ES-I3 (cell line): ENCODE data around the gene TSSC4.

Experiments
- H3K36me3 ChIP-seq: 2 replicates; pipeline ENCODE4 v1.6.1; 2013; ENCODE audit warnings: mild to moderate bottlenecking, low read length, control low read depth, moderate library complexity; ENCODE audit not compliant: insufficient read depth
- H3K4me1 ChIP-seq: 2 replicates; pipeline ENCODE4 v1.6.1; 2013; ENCODE audit warnings: mild to moderate bottlenecking, control low read depth, low read length; ENCODE audit not compliant: insufficient read depth
- H3K9ac ChIP-seq: 2 replicates; pipeline ENCODE4 v1.6.1; 2013; ENCODE audit warnings: low read depth, mild to moderate bottlenecking, low read length, moderate library complexity
- H3K9me3 ChIP-seq: 2 replicates; pipeline ENCODE4 v1.6.1; 2013; ENCODE audit warnings: mild to moderate bottlenecking, low read length, moderate library complexity; ENCODE audit not compliant: control insufficient read depth, insufficient read depth

Gene TSSC4

DNA sequence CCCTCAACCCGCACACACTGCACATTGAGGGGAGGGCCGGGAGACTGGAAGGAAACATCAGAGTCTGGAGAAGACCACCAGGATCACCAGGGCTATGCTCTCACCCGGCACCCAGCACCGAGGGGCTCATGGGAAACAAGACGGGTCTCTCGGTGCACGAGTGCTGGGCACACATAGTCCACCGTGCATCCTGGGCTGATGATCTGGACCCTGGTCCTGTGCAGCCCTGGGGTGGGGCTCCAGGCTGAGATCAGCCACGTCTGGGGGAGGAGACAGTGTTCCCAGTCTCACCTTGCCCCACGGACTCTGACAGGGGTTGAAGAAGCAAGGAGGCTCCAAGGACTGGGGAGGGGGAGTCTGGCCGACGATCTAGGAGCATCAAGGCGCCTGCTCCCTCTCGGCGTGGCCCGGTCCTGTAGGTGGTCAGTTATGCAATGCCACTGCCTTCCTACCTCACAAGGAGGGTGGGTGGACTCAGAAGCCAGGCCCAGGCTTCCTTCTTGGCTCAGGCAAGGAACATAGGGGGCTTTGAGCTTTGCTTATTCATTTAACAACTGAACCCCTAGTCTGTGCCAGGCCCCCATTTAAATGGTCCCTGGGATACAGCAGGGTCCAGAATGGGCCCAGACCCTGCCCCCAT, 34.9 kb upstream of the TSSC4 start:
- no peak overlapping the region for H3K9ac ChIP-seq
- H3K4me1 ChIP-seq, result no peaks in the 10 kb centered on the region
- no peaks in the 10 kb centered on the region for H3K9me3 ChIP-seq
- H3K36me3 ChIP-seq, result no peaks in the 10 kb centered on the region

DNA sequence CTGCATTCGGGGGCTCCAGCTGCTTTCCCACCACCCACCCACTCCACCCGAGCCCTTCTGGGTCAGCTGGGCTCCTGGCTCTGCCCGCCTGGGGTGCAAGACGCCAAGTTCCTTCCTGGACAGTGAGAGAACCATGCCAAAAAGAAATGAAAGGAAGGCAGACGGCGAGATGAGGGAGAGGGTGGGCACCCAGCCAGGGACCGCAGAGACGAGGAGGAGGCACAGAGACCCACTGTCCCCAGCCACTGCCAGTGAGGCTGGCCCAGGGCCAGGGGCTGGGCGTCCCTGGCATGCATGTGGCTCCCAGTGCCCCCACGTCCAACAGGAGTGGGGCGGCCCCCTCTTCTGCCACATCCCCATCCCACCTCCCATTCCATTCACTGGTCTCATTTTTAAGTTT, 34.3 kb upstream of the TSSC4 start:
- no peaks in the 10 kb centered on the region for H3K36me3 ChIP-seq
- no peaks in the 10 kb centered on the region for H3K4me1 ChIP-seq
- H3K9me3 ChIP-seq, result no peaks in the 10 kb centered on the region
- no peak overlapping the region for H3K9ac ChIP-seq

DNA sequence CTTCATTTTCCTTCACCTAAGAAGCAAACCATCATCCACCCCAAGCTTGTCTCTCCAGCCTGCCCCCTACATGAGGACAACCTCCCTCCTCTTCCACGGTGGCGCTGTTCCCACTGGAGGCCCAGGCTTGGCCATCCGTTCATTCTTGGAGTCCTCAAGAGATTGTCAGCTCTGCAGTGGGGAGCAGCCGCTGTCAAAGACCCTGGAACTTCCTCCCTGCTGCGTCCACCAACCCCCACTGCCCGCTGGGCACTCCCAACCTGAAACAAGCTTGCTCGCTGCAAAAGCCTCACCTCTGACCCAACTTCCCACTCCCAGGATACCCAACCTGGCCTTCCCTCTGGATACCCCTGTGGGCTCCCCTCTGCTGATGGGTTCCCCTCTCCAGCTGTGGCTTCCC, 33.8 kb upstream of the TSSC4 start:
- Histone ChIP-seq H3K36me3 (no peaks in the 10 kb centered on the region), H3K9me3 (no peaks in the 10 kb centered on the region), H3K9ac (no peak overlapping the region), H3K4me1 (no peaks in the 10 kb centered on the region)

DNA sequence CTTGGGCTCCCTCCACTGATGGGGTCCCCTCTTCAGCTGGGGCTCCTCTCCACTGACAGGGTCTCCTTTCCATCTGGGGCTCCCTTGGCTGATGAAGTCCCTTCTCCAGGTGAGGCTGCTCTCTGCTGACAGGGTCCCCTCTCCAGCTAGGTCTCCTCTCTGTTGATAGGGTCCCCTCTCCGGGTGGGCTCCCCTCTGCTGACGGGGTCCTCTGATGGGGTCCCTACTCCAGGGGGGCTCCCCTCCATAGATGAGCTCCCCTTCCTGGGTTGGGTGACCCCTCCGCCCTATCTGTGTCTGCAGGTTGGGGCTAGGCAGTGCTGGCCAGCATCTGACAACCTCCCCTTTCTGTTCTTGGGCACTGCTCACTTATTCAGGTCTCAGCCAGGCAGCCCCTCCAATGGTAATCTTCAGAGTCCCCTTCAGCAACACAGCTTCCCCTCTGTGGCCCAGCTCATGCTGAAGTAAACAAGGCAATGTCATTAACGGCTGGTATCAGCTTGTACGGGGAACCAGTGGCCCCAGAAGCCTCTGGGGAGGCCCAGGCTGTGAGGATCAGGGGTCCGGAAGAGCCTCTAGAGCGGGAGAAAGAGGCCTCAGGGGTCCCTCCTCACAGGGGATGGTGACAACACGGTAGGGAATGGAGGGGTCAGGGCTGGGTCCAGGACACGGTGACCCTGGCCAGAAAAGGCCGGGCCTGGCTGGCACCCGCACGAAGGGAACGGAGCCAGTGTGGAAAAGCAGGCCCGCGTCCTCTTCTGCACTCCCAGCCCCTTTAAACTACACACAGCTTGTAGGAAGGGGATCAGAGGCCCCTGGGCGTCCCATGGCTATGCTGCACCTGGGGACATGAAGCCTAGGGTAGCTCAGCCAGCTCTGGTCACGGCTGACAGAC, 33.0 kb upstream of the TSSC4 start:
- no peaks in the 10 kb centered on the region for H3K4me1 ChIP-seq
- no peaks in the 10 kb centered on the region for H3K36me3 ChIP-seq
- H3K9me3 ChIP-seq, result no peaks in the 10 kb centered on the region
- no peak overlapping the region for H3K9ac ChIP-seq

DNA sequence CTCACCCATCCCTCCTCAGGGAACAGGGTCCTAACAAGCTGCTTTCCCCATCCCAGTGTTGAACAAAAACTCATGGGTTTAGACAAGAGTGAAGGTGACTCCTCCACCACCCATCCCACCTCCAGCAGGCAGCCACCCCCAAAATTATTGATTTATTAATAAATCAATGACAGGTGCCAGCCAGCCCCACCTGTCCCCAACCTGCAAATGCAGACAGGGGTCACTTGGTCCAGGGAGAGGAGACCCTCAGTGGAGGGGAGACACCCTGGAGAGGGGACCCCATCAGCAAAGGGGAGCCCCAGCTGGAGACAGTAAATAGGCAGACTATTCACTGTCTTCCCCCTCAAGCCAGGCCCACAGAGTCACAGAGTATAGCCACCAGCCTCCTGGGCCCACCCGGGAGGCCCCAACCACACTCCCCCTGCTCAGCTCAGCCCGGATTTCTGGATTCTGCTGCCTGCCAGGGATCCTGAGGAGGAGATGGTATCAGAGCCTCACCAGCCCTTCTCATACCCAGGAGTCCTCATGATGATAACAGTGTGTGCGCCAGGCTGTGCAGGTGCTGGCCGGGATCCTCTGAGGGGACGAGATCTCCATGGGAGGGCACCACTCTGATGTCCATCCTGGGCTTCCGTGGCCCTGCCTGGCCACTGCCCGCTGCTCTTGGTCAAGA, 32.2 kb upstream of the TSSC4 start:
- no peak overlapping the region for H3K9ac ChIP-seq
- H3K36me3 ChIP-seq, result no peaks in the 10 kb centered on the region
- H3K9me3 ChIP-seq, result no peaks in the 10 kb centered on the region
- H3K4me1 ChIP-seq, result no peaks in the 10 kb centered on the region

DNA sequence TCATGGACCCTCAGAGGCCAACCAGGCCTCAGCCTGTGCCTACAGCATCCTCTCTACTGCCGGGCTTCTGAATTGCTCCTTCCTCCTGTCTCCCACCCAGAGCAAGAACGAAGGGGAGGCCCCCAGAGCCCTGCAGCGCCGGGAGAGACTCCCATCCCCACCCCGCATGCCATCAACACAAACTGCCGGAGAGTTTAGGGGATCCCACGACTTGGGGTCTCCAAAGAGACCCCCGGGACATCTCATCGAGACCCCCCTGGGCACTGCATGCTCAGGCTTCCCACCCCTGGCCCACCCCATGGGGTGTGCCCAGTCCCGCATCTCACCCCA, 31.7 kb upstream of the TSSC4 start:
- H3K36me3 ChIP-seq, result no peaks in the 10 kb centered on the region
- no peak overlapping the region for H3K9ac ChIP-seq
- no peaks in the 10 kb centered on the region for H3K4me1 ChIP-seq
- no peaks in the 10 kb centered on the region for H3K9me3 ChIP-seq

DNA sequence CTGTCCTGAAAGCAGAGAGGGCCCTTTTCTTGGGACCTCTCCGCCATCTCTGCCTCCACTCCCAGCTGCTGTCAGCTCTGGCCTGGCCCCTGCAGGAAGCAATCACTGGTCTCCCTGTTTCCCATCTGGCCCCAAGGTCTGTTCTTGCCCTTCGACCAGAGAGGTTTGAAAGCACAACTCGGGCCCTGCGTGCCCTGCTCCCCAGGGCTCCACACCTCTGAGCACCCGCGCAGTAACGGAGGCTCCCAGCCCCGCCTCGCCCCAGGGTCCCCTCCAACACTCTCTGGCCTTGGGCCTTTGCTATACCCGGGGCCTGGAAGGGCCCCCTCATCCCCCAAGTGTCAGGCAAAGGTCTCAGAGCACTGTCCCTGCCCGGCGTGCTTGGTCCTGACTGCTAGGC, 31.2 kb upstream of the TSSC4 start:
- H3K36me3 ChIP-seq, result no peaks in the 10 kb centered on the region
- H3K4me1 ChIP-seq, result no peaks in the 10 kb centered on the region
- H3K9ac ChIP-seq, result no peak overlapping the region
- no peaks in the 10 kb centered on the region for H3K9me3 ChIP-seq

DNA sequence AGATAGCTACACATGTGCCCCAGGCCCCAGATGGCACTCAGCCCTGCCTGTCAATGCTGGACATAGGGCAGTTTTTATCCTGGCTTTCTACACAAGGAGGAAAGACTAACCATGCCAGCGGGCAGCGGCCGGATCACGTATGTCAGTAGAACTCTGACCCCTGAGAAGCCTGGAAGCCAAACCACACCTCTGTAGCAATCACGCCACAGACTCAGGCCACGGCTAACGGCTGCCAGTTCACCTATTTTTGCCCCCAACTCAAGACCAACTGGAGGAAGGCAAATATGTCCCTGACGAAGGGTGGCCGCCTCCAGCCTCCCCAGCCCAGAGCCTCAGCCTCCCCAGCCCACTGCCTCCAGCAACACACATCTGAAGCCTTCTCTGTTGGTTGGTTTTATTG, 30.7 kb upstream of the TSSC4 start:
- Histone ChIP-seq H3K36me3 (no peaks in the 10 kb centered on the region), H3K9ac (no peak overlapping the region), H3K4me1 (no peaks in the 10 kb centered on the region), H3K9me3 (no peaks in the 10 kb centered on the region)

DNA sequence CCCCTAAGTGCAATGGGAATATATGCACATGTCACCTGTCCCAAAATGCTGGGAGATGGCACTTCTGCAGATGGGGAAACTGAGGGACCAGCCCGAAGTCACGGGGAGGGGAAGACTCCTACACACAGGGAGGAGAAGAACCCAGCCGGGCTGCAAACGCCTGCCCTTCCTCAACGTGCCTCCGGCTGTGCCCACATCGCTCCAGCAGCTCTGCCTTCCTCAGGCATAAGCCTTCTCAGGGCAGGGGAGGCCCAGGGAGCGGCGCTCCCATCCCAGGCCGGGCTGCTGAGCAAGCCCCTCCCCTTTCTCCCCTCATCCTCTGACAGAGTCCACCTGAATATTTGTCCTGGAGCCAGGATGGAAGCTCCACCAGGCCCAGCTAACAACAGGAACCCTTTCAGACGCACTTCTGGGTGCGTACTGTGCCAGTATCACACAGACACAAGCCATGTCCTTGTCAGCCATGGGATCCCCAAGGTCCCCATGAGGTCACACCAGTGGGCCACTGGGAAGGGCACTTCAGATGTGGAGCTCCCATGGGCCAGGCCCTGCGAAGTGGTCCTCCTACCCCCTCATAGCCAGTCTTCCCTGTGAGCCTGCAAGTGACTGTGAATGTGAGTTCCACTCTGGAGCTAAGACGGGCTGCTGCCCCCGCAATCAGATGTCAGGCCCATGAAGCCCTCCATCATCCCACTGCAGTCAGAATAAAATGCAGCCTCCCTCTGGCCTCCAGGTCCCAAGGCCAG, 25.9 kb upstream of the TSSC4 start:
- H3K9me3 ChIP-seq, result no peaks in the 10 kb centered on the region

DNA sequence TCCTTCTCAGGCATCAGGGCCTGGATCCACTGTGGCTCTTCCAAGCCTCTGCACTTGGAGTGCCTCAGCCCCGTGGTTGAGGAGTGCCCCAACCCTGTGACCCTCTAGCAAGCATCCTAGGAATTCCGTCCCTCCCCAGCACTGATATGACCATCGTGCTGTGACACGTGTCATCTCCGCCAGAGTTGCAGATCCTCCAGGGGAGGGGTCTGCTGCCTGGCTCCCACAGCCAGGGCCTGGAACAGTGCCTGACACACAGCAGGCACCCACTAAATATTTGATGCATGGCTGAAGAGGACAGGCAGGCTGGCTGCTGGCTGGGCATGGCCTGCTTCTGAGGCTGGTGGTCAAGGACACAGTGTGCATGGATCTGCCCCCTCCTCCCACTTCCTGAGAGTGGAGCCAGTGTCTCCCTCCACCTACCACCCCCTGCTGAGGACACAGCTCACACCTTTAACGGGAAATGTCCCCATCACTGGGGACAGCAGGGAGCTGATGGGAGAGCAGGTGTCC, 25.2 kb upstream of the TSSC4 start:
- H3K9ac ChIP-seq, result no peak overlapping the region
- H3K9me3 ChIP-seq, result no peaks in the 10 kb centered on the region
- no peaks in the 10 kb centered on the region for H3K36me3 ChIP-seq
- peaks cover 3% of the 10 kb centered on the region; the same call in 1 of the 2 replicates for H3K4me1 ChIP-seq

More for the DNA sequence above, 25.9 kb upstream of the TSSC4 start:
- H3K4me1 ChIP-seq, result peaks cover 3% of the 10 kb centered on the region; the same call in 1 of the 2 replicates
- H3K36me3 ChIP-seq, result no peaks in the 10 kb centered on the region
- H3K9ac ChIP-seq, result no peak overlapping the region

DNA sequence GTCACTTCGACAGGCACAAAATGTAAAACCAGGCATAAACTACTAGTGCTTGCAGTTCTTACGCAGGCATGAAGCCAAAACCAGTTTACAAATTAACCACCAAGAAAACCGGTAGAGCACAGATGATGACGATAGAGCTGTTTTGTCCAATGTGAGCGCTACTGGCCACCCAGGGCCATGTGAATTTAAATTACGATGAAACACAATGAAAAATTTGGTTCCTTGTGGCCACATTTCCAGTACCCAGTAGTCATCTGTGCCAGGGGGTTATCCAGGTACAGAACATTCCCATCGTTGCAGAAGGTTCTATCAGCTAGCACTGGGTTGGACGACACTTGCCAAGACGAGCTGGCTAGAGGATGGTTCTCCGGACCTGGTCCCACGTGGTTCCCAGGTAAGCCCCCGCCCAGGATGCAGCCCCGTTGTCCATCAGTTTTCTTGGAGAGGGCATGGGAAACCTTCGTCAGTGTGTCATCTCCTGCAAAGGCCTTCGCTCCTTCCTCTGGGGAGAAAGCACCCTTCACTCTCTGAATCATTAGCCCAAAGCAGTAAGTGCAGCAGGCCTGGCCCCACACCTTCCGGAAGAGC, 24.5 kb upstream of the TSSC4 start:
- Histone ChIP-seq H3K4me1 (peaks cover 3% of the 10 kb centered on the region; the same call in 1 of the 2 replicates), H3K9me3 (no peaks in the 10 kb centered on the region), H3K9ac (no peak overlapping the region), H3K36me3 (no peaks in the 10 kb centered on the region)

DNA sequence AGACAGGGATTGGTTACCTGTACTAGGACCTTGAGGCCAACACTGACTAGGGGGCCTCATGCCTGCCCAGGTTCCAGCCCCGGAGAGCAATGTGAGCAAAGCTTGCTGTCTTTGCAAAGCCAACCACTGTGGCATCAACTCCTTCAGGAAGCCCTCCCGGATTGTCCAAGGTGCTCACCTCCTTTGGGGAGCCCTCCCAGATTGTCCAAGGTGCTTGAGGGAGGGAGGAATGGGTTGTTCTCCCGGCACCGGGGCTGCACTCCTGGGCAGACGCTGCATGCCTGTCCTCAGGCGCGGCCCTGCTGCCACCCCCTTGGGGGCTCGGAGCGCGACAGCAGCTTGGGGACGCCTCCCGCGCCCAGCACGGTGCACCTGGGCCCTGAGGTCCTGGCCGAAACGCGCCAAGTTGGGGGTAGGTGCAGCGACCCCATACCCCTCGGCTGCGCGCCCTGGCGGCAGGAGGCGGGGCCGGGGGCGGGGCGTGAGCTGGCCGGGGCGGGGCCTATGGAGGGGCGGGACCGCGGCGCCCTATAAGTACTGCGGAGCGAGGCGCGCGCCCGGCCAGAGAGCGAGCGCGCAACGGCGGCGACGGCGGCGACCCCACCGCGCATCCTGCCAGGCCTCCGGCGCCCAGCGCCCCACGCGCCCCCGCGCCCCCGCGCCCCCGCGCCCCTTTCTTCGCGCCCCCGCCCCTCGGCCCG, 23.6 kb upstream of the TSSC4 start, which contains the start of gene CD81:
Gene CD81 (plus strand): TSS at position 560 of the 701 bp plus-strand sequence. CDS start 240 bp downstream, outside the sequence.
- no peaks in the 10 kb centered on the region for H3K9me3 ChIP-seq
- no peaks in the 10 kb centered on the region for H3K36me3 ChIP-seq
- peak within 1 kb of the TSS; percentile 88 for H3K9ac ChIP-seq
- peaks cover 4% of the 10 kb centered on the region; the same call in 1 of the 2 replicates for H3K4me1 ChIP-seq
